KOPT-K1 (cell line): Measurements from ENCODE around the gene PDE4C.

ENCODE experiments used
- H3K27ac ChIP-seq: fragments of 200-600 bp; sonication (generic); 2 replicates; pipeline ENCODE4 v1.5.1; 2016; ENCODE audit warnings: antibody characterized with exemption, mild to moderate bottlenecking, low read depth, low read length; ENCODE audit not compliant: poor library complexity, severe bottlenecking
- H3K36me3 ChIP-seq: fragments of 200-600 bp; sonication (generic); 2 replicates; pipeline ENCODE4 v1.5.1; 2017; ENCODE audit warnings: antibody characterized with exemption, mild to moderate bottlenecking, low read length, moderate library complexity; ENCODE audit not compliant: insufficient read depth
- H3K9me3 ChIP-seq: fragments of 200-600 bp; sonication (generic); 2 replicates; pipeline ENCODE4 v1.5.1; 2017; ENCODE audit warnings: antibody characterized with exemption, low read length, mild to moderate bottlenecking; ENCODE audit not compliant: insufficient read depth, poor library complexity, severe bottlenecking

The PDE4C gene

DNA sequence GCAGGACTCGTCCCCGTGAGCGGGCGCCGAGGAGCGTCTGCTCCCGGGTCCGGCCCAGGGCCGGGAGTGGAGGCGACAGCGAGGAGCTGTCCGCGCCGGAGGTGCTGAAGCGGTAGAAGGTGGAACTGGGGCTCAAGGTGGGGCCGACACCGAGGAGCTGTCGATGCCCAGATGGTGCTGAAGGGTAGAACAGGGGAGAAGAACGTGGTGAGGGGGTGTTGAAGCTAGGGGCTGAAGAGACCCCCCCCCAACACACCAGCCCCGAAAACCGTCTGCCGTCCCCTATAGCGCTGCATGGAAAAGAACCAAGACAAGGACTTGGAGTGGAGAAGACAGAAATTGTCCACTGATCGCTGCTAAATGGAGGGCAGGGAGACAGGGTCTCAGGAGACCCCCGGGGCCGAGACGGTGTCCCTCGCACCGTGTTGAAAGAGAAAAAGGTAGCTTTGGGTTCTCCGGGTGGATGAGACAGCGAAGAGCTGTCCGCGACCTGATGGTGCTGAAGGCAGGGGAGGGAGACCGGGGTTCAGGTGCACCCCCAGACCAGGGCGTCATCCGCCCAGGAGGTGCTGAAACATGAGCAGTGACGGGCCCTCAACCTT, 7.1 kb upstream of the PDE4C start:
- Histone ChIP-seq H3K36me3 (no peaks in the 10 kb centered on the region), H3K27ac (no peak overlapping the region), H3K9me3 (no peaks in the 10 kb centered on the region)

GRCh38 chr19:18232540-18233223, 6.4 kb upstream of the PDE4C start:
- H3K27ac ChIP-seq, result no peak overlapping the region
- H3K9me3 ChIP-seq, result no peaks in the 10 kb centered on the region
- no peaks in the 10 kb centered on the region for H3K36me3 ChIP-seq

DNA sequence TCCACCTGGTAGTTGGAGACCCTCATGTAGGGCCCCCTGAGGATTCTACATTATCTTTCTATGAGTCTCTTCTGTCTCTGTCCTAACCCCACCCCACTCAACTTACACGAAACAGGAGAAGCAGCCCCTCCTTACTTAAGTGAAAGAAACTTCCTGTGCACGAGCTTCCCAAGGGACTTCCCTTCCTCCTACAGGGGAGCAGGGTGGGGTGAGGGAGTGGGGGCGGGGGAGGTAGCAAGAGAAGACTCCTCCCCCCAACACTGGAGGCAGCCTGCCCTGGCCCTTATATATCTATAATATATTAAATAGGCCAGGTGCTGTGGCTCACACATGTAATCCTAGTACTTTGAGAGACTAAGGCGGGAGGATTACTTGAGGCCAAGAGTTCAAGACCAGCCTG, 5.5 kb upstream of the PDE4C start:
- Histone ChIP-seq H3K9me3 (no peaks in the 10 kb centered on the region), H3K36me3 (no peaks in the 10 kb centered on the region), H3K27ac (no peak overlapping the region)

- Histone ChIP-seq H3K9me3 (no peaks in the 10 kb centered on the region), H3K36me3 (no peaks in the 10 kb centered on the region), H3K27ac (no peak overlapping the region)
These were observed 4.9 kb upstream of the PDE4C start for GRCh38 chr19:18230941-18231734.

- H3K9me3 ChIP-seq, result no peaks in the 10 kb centered on the region
- no peaks in the 10 kb centered on the region for H3K36me3 ChIP-seq
- H3K27ac ChIP-seq, result no peak overlapping the region
These were observed 3.7 kb upstream of the PDE4C start for GRCh38 chr19:18229915-18230314.

DNA sequence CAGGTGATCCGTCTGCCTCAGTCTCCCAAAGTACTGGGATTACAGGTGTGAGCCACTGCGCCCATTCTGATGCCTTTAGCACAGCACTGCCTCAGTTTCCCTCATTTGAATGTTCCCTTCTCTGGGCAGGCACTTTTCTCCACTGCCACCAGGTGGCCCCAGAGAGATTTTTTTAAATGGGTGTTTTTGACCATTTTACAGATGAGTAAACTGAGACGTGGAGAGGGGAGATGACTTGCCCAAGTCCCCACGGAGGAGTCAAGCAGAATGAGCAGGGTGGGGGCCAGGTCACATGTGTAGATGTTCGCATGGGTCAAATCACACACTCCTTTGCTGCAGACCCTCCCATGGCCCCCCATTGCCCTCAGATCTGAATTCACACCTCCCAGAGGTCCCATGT, 3.2 kb upstream of the PDE4C start:
- Histone ChIP-seq H3K36me3 (no peaks in the 10 kb centered on the region), H3K27ac (no peak overlapping the region)

DNA sequence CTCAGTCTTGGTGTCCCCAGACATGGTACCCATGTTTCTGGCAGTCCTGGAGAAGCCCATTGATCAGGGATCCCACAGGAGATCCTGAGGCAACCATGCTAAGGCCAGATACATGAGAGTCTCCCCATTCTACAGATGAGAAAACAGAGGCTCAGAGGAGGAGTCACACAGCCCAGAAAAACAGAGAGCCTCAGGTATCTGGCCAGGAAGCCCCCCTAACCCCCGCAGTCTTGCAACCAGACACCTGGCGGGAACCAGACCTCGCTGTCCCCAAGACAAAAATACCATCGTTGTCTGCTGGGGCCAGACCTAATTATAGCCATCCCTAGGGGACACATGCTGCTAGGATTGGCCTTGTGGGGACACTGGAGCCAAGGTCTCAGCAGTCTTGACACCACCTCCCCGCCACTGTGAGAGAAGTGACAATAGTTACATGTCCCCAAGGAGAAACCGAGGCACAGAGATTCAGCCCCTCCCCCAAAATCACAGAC, 1.6 kb upstream of the PDE4C start:
- Histone ChIP-seq H3K36me3 (no peaks in the 10 kb centered on the region), H3K27ac (no peak overlapping the region), H3K9me3 (no peaks in the 10 kb centered on the region)

More for the DNA sequence above, 3.2 kb upstream of the PDE4C start:
- H3K9me3 ChIP-seq, result no peaks in the 10 kb centered on the region

GRCh38 chr19:18226956-18227780, 930 bp upstream of the PDE4C start:
- H3K9me3 ChIP-seq, result no peaks in the 10 kb centered on the region
- no peak overlapping the region for H3K27ac ChIP-seq

DNA sequence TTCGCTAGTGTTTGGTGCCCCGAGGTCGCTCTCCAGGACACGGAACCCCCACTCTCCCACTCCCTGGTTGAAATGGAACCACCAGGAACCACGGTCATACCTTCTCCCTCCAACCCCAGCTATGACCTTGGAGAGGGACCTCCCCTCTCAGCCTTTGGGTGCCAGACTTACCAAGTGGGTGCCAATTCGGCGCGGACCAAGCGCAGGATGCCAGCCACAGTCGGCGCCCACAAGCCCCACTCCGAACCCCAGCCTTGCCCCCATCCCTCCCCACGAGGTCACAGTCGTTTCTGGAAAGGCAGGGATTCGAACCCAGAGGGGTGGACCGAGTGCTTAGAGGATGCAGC, 910 bp downstream of the PDE4C start:
- Histone ChIP-seq H3K27ac (no peak overlapping the region), H3K36me3 (no peaks in the 10 kb centered on the region), H3K9me3 (no peaks in the 10 kb centered on the region)

More at GRCh38 chr19:18226956-18227780, 930 bp upstream of the PDE4C start:
- no peaks in the 10 kb centered on the region for H3K36me3 ChIP-seq

- Histone ChIP-seq H3K9me3 (no peaks in the 10 kb centered on the region), H3K27ac (no peak overlapping the region), H3K36me3 (no peaks in the 10 kb centered on the region)
These were observed 1.5 kb downstream of the PDE4C start for GRCh38 chr19:18224525-18225354.

DNA sequence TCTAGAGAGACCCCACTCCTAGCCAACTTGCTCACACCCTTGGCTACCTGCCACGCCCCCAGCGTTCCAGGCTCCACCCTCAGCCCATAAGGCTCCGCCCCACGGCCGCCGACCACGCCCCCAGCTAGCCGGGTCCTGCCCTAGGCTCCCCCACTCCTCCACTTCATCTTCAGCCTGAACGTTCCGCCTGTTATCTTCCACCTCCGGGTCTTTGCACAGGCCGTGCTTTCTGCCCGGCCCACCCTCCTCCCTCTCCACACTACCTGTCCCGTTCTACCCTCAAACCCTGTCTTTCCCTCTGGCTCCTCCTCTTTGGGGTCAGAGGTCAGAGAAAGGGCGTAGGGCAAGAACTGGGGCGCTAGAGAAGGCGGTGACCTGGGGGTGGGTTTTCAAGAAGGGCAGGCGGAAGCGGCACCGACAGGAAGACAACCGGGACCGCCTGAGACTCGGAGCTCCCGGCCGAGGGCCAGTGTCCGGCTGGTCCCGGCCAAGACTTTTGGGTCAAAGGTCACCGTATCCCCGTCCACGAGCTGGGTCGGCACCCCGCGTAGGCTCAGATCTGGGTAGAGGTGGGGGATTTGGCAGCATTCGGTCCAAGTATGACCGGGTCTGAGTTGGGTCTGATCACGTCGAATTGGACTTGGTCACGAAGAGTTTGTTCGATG, 2.2 kb downstream of the PDE4C start:
- H3K36me3 ChIP-seq, result no peaks in the 10 kb centered on the region
- no peak overlapping the region for H3K27ac ChIP-seq
- no peaks in the 10 kb centered on the region for H3K9me3 ChIP-seq

DNA sequence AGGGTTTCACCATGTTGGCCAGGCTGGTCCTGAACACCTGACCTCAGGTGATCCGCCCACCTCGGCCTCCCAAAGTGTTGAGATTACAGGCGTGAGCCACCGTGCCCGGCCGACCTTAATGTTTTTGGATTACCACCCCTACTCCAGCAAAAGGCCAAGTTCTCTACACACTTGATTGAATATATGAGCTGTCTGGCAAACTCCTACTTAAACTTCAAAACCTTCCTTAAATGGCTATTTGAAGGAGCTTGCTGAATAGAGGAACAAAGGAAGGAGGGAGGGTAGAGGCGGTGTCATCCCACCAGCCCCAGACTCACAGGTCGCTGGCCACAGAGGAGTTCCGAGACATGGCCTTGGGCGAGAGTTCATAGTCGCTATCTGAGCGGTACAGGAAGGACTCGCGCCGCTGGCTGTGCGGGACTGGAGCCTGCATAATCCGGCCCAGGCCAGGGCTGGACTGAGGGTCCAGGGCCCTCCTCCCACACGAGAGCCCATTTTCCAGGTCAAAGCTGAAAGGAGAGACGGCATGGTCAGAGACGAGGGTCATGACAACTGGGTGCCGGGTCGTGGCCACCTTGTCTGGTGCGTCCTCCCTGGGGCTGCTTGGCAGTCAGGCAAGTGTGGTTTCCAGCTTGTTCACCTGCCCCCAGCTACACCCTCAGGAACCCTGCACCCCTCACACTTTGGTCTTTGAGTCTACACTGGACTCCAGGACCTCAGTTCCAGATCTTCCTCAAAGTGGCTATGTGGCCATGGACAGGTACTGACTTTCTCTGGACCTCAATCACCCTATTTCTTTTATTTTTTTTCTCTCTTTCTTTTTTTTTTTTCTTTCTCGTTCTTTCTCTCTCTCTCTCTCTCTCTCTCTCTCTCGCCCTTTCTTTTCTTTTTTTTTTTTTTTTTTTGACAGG, 4.2 kb downstream of the PDE4C start:
- H3K36me3 ChIP-seq, result no peaks in the 10 kb centered on the region
- H3K27ac ChIP-seq, result no peak overlapping the region
- no peaks in the 10 kb centered on the region for H3K9me3 ChIP-seq

DNA sequence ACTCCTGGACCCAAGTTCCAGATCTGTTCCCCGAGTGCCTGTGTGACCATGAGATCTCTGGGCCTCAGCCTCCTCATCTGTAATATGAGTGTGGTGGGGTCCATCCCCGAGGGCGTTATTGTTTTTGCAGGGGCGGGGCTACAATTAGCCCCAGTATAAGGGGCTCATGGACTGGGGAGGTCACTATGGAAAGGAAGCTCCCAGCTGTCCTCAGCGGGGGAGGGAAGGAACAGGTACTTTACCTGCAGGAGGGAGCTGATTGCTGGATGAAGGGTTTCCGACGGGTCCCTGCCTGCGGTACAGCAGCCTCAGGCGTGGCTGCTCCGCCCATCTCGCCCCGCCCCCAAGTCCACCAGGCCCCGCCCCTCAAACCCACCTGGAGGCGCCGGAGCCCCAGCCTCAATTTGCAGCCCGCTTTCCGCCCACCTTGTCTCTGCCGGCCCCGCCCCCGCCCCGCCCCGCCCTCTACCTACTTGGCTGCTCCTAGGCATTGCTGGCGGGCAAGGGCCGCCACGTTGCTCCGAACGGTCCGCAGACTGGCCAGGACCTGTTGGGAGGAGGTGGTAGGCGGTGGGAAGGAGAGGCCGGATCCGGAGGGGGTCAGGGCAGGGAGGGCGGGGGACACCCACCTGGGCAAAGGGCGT, 5.5 kb downstream of the PDE4C start:
- Histone ChIP-seq H3K36me3 (no peaks in the 10 kb centered on the region), H3K27ac (no peak overlapping the region), H3K9me3 (no peaks in the 10 kb centered on the region)
